HPDE6-E6E7 (cell line): ENCODE data around the gene PTPRD.
"Not testable (repeated sequence)": the region's sequence is repeated elsewhere in the genome, so short reads cannot be mapped to it uniquely, and the experiment has no call there.

Source experiments
- DNase-seq: peaks from one replicate; pipeline ENCODE4 v3.0.0; 2011; ENCODE audit warnings: missing footprints; ENCODE audit errors: extremely low spot score

The PTPRD gene

GRCh38 chr9:9326749-9327148, 1286.1 kb downstream of the PTPRD start:
- DNase-seq, result no peak

DNA sequence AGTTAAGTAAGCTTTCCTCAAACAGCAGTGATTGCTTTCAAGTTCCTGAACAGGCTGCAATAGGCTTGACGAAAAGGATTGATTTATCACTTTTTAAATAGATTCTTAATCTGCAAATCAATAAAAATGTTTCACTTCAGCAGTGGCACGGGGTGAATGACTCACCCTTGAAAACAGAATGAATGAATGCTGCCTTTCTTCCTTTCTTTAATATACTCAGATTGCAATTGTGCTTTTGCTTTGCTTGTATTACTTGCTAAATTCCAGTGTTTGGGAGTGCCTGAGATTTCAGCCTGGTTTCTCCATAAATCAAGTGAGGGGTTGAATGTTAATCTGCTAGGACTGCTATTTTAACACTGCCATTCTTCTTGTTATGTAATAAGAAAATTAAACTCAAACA, 1293.8 kb downstream of the PTPRD start:
- no peak for DNase-seq

DNA sequence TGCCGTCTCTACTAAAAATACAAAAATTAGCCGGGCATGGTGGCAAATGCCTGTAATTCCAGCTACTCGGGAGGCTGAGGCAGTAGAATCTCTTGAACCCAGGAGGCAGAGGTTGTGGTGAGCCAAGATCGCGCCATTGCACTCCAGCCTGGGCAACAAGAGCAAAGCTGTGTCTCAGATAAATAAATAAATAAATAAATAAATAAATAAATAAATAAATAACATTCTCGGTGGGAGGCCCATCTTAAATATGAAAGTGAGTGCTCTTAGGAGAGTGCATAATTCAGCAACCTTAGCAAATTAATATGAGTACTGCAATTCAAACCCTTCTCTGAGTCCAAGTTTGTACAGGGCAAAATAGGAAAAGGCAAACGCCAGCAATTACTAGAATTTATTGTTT, 1302.1 kb downstream of the PTPRD start:
- DNase-seq, result not testable (repeated sequence)

DNA sequence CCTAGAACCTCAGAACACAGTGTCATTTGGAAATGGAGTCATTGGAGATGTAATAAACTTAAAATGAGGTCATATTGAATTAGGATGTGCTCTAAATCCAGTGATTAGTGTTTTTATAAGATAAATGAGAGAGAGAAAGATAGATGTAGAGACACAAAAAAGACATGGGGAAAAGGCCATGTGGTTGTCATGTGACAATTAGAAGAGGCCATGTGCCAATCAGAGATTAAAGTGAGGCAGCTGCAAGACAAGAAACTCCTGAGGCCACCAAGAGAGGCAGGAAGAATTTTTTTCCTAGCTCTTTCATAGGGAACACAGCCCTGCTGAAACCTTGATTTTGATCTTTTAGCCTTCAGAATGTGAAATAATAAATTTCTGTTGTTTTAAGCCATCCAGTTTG, 1307.2 kb downstream of the PTPRD start:
- DNase-seq, result no peak

DNA sequence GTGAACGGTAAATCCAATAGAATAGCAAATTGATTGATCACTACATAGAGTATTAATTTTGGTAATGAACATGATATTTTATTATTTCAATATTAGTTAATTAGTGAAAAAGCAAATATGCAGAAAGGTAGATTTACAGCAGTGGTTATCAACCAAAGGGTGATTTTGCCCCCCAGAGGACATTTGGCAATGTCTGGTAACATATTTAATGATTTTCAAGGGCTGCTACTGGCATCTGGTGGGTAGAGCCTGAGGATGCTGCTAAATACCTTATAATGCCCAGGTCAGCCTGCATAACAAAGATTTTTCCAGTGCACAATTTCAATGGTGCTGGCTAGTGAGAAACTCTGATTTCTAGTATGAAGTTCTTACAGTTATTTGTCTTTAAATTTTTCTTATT, 1313.7 kb downstream of the PTPRD start:
- no peak for DNase-seq

DNA sequence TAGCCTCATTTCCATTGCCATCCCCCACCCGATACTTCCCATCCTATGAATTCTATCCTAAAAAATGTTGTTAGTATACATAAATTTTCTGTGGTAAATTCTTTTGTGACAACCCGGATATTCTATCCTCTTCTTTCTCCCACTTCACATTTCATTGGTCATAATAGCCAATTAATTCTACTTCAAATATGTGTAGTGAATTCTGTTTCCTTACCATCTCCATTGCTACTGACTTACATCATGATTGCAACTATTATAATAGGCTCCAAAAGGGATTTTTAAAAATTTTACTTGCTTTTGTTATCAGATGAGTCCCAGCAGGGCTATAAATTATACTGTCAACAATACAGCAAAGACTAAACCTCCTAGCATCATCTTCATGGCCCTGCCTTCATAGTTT, 1326.8 kb downstream of the PTPRD start:
- DNase-seq, result no peak

DNA sequence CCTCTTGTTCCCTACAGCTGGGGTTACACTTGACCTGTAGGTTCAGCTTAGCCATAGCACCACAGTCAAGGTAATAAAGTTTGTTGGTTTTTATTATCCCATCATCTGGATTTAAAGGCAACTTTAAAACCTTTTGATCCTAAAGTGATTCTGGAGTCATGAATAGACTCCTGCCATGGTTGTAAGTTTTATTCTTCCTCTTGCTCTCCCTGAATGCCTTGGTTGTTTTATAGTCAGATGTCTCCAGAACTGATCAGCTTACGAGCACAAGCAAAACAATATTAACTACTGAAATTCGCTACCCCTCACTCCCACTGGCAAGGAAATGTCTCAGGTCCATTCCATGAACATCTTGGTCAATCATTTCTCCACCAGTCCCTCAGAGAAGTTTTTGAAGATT, 1328.6 kb downstream of the PTPRD start:
- DNase-seq, result no peak

DNA sequence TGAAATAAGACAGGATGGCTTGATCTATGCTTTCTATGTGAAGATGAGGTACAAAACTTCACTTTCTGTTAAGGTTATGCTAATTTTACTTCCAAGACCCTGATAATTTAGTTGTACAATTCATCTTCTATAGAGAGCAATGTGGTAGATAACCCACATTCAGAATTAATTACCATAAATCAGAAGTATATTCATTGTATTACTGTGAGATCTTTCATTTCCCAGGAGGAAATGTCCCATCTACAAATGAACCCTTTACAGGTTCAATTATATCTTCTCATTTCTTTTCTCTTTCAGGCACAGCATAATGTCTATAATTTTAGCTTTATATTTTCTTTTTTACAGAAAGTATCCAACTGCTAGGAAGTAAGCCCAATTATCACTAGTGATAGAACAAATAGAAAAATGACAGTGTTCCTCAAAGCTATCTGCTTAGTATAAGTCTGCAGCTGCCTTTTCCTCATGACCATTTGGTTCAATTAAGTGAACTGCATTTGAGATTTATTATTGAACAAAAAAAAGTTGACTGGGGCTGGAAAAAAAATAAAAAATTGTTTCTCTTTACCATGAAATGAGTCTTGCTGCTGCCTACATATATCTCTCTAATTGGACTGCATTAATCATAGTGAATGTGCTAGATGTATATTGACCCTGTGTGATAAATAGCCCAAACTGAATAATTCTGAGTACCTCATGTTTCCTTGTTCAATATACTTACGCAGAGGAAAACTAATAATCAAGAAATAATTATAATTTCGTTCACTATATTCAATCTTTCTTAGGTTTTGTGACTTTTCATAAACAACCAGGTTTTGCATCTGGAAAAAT, 1329.4 kb downstream of the PTPRD start:
- DNase-seq, result no peak

DNA sequence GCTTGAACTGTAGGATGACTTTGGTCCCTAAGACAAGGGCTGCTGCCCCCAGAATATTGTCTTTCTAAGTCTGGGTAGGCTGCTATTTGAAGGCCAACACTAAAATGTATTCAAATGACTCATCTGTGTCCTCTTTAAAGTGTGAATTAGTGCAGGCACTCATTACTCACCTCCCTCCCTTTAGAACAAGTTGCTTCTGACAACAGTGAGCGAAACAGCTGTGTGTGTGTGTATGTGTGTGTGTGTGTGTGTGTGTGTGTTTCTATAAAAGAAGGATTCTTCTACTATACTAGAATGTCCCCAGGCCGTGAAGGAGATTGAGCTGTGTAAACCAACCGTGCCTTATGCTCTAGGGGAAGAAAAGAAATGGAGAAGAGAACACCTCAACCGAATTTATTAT, 1337.2 kb downstream of the PTPRD start:
- no peak for DNase-seq

GRCh38 chr9:9257999-9258498, 1354.8 kb downstream of the PTPRD start:
- no peak for DNase-seq

- DNase-seq, result no peak
Observed at GRCh38 chr9:9246726-9247125, 1366.1 kb downstream of the PTPRD start.

DNA sequence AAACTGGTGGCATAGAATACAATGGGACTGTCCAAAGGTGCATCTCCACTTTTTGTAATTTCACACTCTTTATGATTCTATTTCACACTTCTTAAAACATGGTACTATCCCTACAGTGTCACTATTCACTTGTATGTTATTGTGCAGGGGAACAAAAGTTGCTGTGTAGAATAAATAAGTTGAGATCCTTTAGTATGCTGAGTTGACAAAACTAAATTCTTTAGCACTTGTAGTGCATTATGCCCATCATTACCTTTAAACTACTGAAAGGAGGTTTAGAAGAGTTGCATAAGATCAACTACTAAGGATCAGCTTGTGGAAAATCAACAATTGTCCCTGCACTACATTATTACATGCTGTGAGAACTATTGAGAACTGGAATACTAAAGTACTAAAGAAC, 1380.9 kb downstream of the PTPRD start:
- DNase-seq, result no peak

GRCh38 chr9:9229269-9229668, 1383.5 kb downstream of the PTPRD start:
- no peak for DNase-seq

DNA sequence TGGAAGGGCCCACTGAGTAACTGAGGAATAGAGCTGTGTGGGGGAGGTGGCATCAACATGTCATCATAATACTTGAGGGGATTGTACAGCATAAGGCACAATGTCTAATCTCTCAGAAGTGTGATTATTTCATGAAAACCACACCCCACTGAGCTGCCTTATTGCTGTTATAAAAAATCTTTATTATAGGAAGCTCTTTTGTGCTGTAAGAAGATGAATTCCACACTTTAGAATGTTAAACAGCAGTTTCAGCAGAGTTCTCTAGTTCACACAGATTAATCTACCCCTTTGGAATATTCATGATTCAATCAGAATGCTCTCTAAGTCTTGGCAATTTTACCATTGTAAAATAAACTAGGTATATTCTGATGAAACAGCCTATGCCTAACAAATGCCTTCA, 1389.6 kb downstream of the PTPRD start:
- no peak for DNase-seq

- DNase-seq, result no peak
Observed at GRCh38 chr9:9222730-9223129, 1390.1 kb downstream of the PTPRD start.

DNA sequence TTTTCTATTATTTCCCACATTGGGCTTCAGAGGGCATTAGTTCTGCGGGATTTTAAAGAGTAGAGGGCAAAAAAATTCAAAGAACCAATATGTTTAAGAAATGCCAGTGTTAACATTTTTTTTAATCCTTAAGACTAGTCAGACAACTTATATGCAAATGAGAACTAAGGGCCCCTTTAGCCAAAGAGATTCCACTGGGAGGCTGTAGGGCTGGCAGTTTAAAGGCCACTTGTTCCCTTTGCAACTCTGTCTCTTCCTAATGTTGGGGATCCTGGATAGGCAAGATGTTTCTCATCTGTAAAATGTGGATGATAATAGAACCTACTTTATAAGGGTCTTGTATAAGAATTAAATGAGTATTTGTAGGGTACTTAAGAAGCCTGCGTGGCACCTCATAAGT, 1395.9 kb downstream of the PTPRD start:
- no peak for DNase-seq

- no peak for DNase-seq
Observed at GRCh38 chr9:9215050-9215449, 1397.8 kb downstream of the PTPRD start.

GRCh38 chr9:9214066-9214465, 1398.7 kb downstream of the PTPRD start:
- no peak for DNase-seq

- DNase-seq, result no peak
Observed at GRCh38 chr9:9212963-9213362, 1399.8 kb downstream of the PTPRD start.

DNA sequence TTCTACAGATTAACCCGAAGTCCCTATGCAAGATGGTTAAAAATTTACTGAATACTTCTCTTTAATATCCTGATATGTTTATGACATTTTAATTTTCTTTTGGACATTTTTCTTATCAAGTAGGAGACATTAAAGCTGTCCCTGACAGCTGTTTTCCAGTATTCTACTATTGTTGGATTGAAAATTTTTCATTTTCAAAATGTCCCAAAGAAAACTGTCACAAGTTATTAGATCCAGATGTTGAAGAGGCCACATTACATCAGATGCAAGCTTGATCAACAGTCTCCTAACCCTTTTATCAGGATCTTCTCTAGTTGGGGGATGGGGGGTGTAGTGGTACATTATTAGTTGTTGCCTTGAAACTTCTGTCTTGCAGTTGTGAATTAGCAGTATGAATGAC, 1410.5 kb downstream of the PTPRD start:
- DNase-seq, result no peak

DNA sequence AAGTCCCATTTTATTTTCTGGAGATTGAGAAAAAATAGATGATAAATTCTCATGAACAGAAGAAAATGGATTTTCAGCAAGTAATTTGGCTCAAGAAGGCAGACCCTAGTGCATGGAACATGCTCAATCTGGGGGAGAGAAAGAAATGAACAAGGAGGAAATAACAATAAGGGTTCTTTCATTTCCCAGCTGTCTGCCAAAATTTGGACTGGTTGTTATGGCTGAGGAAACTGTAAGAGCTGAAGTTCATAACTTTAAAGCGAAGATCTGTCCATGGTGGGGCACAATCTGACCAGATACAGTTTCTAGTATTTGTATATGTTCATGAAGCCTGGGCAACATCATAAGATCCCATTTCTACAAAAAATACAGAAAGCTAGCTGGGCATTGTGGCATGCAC, 1426.7 kb downstream of the PTPRD start:
- DNase-seq, result no peak

DNA sequence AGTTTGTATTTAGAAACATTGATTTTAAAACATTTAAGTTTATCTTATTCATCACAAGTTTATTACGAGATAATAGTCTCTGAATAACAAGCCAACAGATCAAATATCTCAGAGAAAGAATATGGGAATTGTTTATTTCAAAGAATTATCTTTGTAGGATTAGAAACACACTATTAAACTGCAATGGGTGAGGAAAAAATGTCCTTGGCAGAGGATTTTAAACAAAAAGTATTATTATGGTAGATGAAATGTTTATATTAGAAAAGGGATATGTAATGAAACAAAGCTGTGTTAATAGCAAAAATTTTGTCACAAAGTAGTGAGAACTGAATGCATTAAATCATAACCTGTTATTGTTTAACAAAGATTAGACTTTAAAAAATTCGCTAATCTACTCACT, 1430.4 kb downstream of the PTPRD start:
- DNase-seq, result no peak

- DNase-seq, result no peak
Observed at GRCh38 chr9:9177081-9177480, 1435.7 kb downstream of the PTPRD start.

GRCh38 chr9:9174358-9174757, 1438.4 kb downstream of the PTPRD start:
- no peak for DNase-seq
